Nephron progenitor cell (in vitro differentiated cells): ENCODE measurements around the gene TMEM101.

Experiments used
- DNase-seq: peaks from one replicate; pipeline ENCODE4 v3.0.0; 2021
- H3K27ac Mint-ChIP-seq: 2 replicates; pipeline ENCODE4 v1.8.0; 2021; ENCODE audit warnings: mild to moderate bottlenecking, moderate library complexity, mixed read lengths
- H3K27me3 Mint-ChIP-seq: 2 replicates; pipeline ENCODE4 v1.8.0; 2021; ENCODE audit warnings: mild to moderate bottlenecking, low read depth, mixed read lengths; ENCODE audit not compliant: poor library complexity
- H3K36me3 Mint-ChIP-seq: 2 replicates; pipeline ENCODE4 v1.8.0; 2021; ENCODE audit warnings: low read depth, mixed read lengths
- H3K4me1 Mint-ChIP-seq: 2 replicates; pipeline ENCODE4 v1.8.0; 2021; ENCODE audit warnings: mixed read lengths
- H3K4me3 Mint-ChIP-seq: 2 replicates; pipeline ENCODE4 v1.8.0; 2021; ENCODE audit warnings: mild to moderate bottlenecking, moderate library complexity, mixed read lengths
- H3K9me3 Mint-ChIP-seq: 2 replicates; pipeline ENCODE4 v1.8.0; 2021; ENCODE audit warnings: mild to moderate bottlenecking, moderate library complexity, mixed read lengths
- TF ChIP-seq, protein P1 (sequence below): fragments of 200-600 bp; sonication (generic); IDR thresholded peaks from 2 replicates; pipeline ENCODE4 v1.5.0; 2021; ENCODE audit warnings: antibody characterized with exemption

The TMEM101 gene

DNA sequence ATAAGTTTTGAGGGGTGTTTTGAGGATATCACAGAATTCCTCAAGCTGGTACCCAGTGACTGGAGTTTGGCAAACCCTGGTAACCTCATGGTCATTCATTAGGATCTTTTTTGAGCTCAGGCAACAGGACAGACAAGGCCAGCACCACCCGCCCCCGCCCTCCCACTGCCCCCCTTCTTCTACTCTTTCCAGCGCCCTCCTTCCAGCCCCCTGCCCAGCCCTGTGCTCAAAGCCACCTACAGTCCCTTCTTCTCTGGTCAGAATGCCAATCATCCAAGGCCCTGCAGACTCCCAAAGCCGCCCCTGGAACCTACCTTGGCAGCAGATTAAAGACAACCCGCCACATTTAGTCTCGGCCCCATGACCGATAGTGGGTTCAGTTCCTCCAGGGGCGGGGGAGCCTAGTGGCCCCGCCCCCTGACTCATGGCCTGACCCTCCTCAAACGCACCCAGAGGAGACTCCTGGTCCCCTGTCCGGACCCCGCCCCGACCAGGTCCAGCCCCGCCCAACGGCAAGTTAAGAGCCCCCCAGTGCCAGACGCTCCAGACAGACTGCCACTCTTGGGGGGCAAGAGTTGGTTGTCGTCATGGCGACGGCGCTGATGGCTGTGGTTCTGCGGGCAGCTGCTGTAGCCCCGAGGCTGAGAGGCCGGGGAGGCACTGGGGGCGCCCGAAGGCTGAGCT is 10.5 kb downstream of the TMEM101 start, which contains the start of gene NAGS:
Gene NAGS (plus strand): TSS at position 546 of the 684 bp plus-strand sequence. CDS start 42 bp downstream, at position 588.
- Mint-ChIP-seq H3K36me3 (no peaks in the 10 kb centered on the region), H3K4me3 (peak within 1 kb of the TSS; percentile 57), H3K9me3 (no peaks in the 10 kb centered on the region), H3K4me1 (peaks cover 27% of the 10 kb centered on the region), H3K27me3 (peaks cover 82% of the 10 kb centered on the region), H3K27ac (no peak within 1 kb of the TSS)
- peak; percentile 50 for DNase-seq
- TF ChIP-seq, protein P1, sequence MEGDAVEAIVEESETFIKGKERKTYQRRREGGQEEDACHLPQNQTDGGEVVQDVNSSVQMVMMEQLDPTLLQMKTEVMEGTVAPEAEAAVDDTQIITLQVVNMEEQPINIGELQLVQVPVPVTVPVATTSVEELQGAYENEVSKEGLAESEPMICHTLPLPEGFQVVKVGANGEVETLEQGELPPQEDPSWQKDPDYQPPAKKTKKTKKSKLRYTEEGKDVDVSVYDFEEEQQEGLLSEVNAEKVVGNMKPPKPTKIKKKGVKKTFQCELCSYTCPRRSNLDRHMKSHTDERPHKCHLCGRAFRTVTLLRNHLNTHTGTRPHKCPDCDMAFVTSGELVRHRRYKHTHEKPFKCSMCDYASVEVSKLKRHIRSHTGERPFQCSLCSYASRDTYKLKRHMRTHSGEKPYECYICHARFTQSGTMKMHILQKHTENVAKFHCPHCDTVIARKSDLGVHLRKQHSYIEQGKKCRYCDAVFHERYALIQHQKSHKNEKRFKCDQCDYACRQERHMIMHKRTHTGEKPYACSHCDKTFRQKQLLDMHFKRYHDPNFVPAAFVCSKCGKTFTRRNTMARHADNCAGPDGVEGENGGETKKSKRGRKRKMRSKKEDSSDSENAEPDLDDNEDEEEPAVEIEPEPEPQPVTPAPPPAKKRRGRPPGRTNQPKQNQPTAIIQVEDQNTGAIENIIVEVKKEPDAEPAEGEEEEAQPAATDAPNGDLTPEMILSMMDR: no peak

DNA sequence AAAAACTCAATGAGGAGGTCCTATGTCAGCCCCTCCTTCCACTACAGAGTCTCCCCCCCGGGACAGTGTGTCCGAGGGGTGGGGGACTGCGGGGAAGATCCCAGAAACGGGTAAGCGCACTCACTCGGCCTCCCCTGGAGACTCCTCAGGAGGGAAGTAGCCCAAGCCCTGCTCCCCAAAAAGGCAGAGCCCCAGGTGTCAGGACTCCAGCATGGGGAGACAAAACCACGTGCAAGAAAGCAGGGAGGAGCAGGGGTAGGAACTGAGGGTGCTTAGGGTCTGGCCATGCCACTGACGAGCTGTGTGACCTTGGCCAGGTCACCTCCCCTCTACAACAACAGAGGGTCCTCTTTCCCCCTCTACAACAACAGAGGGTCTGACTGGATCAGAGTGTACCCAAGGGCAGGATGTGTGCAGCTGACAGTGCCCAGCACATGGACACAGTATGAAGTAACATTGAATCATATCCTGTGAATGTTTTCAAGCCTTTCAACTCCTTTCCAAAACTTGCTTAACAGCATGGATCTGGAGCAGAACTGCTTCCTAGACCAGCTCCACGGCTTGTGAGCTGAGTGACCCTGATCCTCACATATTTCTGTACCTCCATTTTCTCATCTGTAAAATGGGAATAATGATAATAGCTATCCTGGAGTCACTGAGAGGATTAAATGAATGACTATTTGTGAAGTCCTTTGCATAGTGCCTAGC is 12.5 kb downstream of the TMEM101 start:
- Mint-ChIP-seq H3K9me3 (no peaks in the 10 kb centered on the region), H3K27me3 (peaks cover 86% of the 10 kb centered on the region), H3K27ac (no peak overlapping the region), H3K36me3 (no peaks in the 10 kb centered on the region), H3K4me1 (peaks cover 15% of the 10 kb centered on the region), H3K4me3 (no peak overlapping the region)
- TF ChIP-seq, protein P1: no peak
- DNase-seq: no peak

DNA sequence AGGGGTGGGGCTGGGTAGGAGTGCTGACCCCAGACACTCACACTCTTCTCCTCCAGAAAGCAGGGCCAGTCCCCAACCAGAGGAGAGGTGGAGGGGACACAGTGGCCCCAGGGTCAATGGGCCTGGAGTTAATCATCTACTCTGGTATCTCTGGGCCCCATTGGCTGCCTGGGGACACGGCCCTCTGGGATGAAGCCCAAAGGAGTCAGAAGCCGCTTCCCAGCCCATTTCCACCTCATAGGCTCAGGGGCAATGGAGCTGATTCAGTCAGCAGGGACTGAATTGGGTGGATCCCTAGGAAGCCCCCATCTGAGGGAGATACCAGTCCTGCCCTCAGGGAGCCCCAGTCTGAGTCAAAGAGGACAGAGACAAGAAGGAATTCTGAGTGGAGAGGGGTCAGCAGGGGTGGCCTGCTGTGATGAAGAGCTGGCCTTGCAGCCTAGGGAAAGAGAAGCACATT is 13.3 kb downstream of the TMEM101 start:
- Mint-ChIP-seq H3K36me3 (no peaks in the 10 kb centered on the region), H3K27ac (no peak overlapping the region), H3K4me1 (peaks cover 15% of the 10 kb centered on the region), H3K9me3 (no peaks in the 10 kb centered on the region), H3K4me3 (no peak overlapping the region), H3K27me3 (peaks cover 81% of the 10 kb centered on the region)
- no peak for DNase-seq
- TF ChIP-seq, protein P1: no peak

DNA sequence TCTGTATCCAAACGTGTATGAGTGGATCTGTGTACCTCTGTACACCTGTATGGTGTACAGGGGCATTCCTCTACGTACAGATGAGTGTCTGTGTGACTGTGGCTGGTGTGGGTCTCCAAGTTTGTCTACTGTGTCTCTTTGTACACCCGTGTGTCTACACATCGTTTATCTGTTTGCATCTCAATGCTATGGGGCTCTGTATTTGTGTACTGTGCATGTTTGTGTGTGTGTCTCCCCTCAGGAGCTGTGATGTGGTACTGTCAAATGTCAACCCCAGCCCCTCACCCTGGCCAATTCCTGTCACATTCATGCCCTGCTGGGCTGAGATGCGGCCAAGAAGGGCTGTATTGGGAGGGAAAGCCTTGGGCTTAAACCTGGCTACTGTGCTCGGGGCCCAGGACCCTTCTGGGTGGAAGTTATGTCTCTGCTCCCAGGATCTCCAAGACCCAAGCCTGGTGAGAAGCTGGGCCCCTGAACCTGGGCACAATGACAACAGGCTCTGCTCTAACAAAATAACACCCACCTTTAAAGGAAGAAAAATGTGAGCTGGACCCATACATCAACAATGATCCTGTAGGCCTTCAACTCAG is 13.8 kb downstream of the TMEM101 start:
- peaks cover 11% of the 10 kb centered on the region for H3K4me1 Mint-ChIP-seq
- H3K27me3 Mint-ChIP-seq: peaks cover 80% of the 10 kb centered on the region
- no peak for DNase-seq
- no peak overlapping the region for H3K4me3 Mint-ChIP-seq
- H3K9me3 Mint-ChIP-seq: no peaks in the 10 kb centered on the region
- TF ChIP-seq, protein P1: no peak
- H3K27ac Mint-ChIP-seq: no peak overlapping the region
- no peaks in the 10 kb centered on the region for H3K36me3 Mint-ChIP-seq

DNA sequence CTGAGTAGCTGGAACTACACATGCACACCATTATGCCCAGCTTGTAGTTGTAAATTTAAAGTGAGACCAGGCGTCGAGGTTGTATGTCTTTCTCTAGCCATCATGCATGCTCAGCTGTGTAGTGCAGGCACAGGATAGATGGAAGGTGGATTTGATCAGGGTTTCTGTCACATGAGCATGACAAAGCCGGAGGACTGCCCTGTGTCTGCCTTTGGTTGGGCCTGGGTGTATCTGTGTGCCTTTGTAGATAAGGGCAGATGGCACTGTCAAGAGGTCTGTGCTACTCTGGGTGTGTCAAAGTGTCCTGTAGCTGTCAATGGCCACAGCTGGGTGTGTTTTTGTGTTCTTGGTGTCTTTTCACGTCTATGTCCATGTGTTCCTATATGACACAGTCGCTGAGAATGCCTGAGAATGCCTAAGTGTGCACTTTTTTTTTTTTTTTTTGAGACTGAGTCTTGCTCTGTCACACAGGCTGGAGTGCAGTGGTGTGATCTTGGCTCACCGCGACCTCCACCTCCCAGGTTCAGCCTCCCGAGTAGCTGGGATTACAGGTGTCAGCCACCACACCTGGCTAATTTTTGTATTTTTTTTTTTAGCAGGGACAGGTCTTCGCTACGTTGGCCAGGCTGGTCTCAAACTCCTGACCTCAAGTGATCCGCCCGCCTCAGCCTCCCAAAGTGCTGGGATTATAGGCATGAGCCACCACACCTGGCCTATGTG is 14.5 kb downstream of the TMEM101 start:
- Mint-ChIP-seq H3K27me3 (peaks cover 80% of the 10 kb centered on the region), H3K4me3 (no peak overlapping the region), H3K36me3 (no peaks in the 10 kb centered on the region), H3K27ac (no peak overlapping the region), H3K9me3 (no peaks in the 10 kb centered on the region), H3K4me1 (peaks cover 10% of the 10 kb centered on the region)
- DNase-seq: no peak
- TF ChIP-seq, protein P1: no peak
